H1 (cell line): ENCODE measurements around the gene CAP2. TPM values are rescaled to one million over a fixed set of nuclear protein-coding genes. Genes with fewer than 3 reads are reported as not detected.

Experiments
- BCL11A ChIP-seq, 2 experiments: IDR thresholded peaks; one replicate each; pipeline ENCODE4 v1.6.1; 2011; ENCODE audit warnings: low read depth in 2 of 2, low read length in 2 of 2, mild to moderate bottlenecking in 2 of 2
- SP1 ChIP-seq: IDR thresholded peaks from 2 replicates; pipeline ENCODE4 v1.6.1; 2011; ENCODE audit warnings: low read depth, low read length
- polyA plus RNA-seq, 7 experiments: library from polyadenylated mRNA; depleted of rRNA in 3 of 7; stranded (reverse) in 5 of 7; unstranded in 2 of 7; fragments of >200 nt in 5 of 7; fragments of 200-250 nt in 2 of 7; gene quantifications; 1 replicate in 5 of 7; 2 replicates in 1 of 7; 4 replicates in 1 of 7; pipeline versions ENCODE4 v1.2.1 to v1.2.3, GENCODE V29; 2011 to 2013; ENCODE audit warnings: missing spikeins in 2 of 7, mixed read lengths in 2 of 7
- total RNA-seq: library from RNA; stranded (reverse); fragmentation: NEBNext Ultra II Directional; extraction: Animal tissue kit (Norgen Biotek cat#: 25700); gene quantifications from 2 replicates; pipeline ENCODE4 v1.2.1, GENCODE V29; 2021

Gene CAP2
- total and polyA plus RNA-seq, 2 of the 8 experiments (the other 6 are each of a cell fraction or from before 2014, with no cell fraction given), result 7.2 to 10.0 TPM

DNA sequence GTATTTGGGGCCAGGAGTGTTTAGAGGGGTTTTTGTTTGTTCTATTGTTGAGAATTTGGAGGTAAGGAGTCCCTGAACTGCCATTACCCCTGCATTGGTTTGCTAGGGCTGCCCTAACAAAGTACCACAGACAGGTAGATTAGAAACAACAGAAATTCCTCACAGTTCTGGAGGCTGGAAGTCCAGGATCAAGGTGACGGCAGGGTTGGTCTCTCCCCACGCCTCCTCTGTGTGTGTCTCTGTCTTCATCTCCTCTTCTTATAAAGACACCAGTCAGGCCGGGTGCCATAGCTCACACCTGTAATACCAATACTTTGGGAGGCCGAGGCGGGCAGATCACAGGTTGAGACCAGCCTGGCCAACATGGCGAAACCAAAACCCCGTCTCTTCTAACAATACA, 109.7 kb downstream of the CAP2 start (continued):
- TF ChIP-seq SP1, result no peak
- no peak for TF ChIP-seq BCL11A (IDR thresholded peaks at IDR 0.05; ENCODE audit: low read depth in 2 of 2, low read length in 2 of 2)
